22Rv1 (cell line): ENCODE measurements around the gene TBC1D3B.
"Not testable (repeated sequence)": the region's sequence is repeated elsewhere in the genome, so short reads cannot be mapped to it uniquely, and the experiment has no call there.

Experiments used
- CTCF ChIP-seq: fragments of 450-650 bp; IDR thresholded peaks from 2 replicates; pipeline ENCODE4 v1.5.1; 2017; ENCODE audit warnings: mild to moderate bottlenecking
- ZFX ChIP-seq: fragments of 450-650 bp; IDR thresholded peaks from 2 replicates; pipeline ENCODE4 v1.6.1; 2017; ENCODE audit warnings: antibody characterized with exemption, borderline replicate concordance

GRCh38 chr17:36201102-36201501, 24.7 kb upstream of the TBC1D3B start:
- TF ChIP-seq CTCF, ZFX: not testable (repeated sequence)
